HG03025 (cell line): ENCODE results near the gene MACO1.
"Not testable (repeated sequence)": the region's sequence is repeated elsewhere in the genome, so short reads cannot be mapped to it uniquely, and the experiment has no call there.

Experiments
- ATAC-seq: cut with Tn5 transposase; IDR thresholded peaks from one replicate; pipeline ENCODE4 v1.9.1; 2021; ENCODE audit warnings: mild to moderate bottlenecking, moderate library complexity; ENCODE audit not compliant: unreplicated experiment, low FRiP score

The MACO1 gene

GRCh38 chr1:25484096-25484495 is 53.4 kb downstream of the MACO1 start:
- no peak for ATAC-seq

GRCh38 chr1:25484533-25484932 is 53.8 kb downstream of the MACO1 start:
- no peak for ATAC-seq

GRCh38 chr1:25485536-25486411 is 55.1 kb downstream of the MACO1 start:
- no peak for ATAC-seq

- no peak for ATAC-seq
Measured at GRCh38 chr1:25486602-25487001, 55.9 kb downstream of the MACO1 start.

GRCh38 chr1:25487628-25488027 is 56.9 kb downstream of the MACO1 start:
- no peak for ATAC-seq

GRCh38 chr1:25492323-25492722 is 61.6 kb downstream of the MACO1 start:
- no peak for ATAC-seq

- no peak for ATAC-seq
Measured at GRCh38 chr1:25494952-25495351, 64.3 kb downstream of the MACO1 start.

GRCh38 chr1:25500694-25501093 is 70.0 kb downstream of the MACO1 start:
- no peak for ATAC-seq

- no peak for ATAC-seq
Measured at GRCh38 chr1:25501235-25502058, 70.8 kb downstream of the MACO1 start.

- no peak for ATAC-seq
Measured at GRCh38 chr1:25502957-25503356, 72.3 kb downstream of the MACO1 start.

GRCh38 chr1:25503551-25504426 is 73.1 kb downstream of the MACO1 start:
- ATAC-seq: no peak

- no peak for ATAC-seq
Measured at GRCh38 chr1:25504706-25505595, 74.3 kb downstream of the MACO1 start.

GRCh38 chr1:25505656-25506385 is 75.1 kb downstream of the MACO1 start:
- ATAC-seq: no peak

- not testable (repeated sequence) for ATAC-seq
Measured at GRCh38 chr1:25506566-25507463, 76.1 kb downstream of the MACO1 start.

GRCh38 chr1:25513666-25514065 is 83.0 kb downstream of the MACO1 start:
- no peak for ATAC-seq

- no peak for ATAC-seq
Measured at GRCh38 chr1:25515033-25515432, 84.3 kb downstream of the MACO1 start.

- ATAC-seq: no peak
Measured at GRCh38 chr1:25516686-25517085, 86.0 kb downstream of the MACO1 start.
